ENCODE data around the gene MRPL55.

The MRPL55 gene

GRCh38 chr1:228089519-228090380, 19.3 kb downstream of the MRPL55 start:
- TF ChIP-seq OSR1 (CRISPR knock-in tag; IDR thresholded peaks at IDR 0.05) (no peak), ZNF8 (CRISPR knock-in tag; IDR thresholded peaks at IDR 0.05) (no peak), POU6F1 (CRISPR knock-in tag; IDR thresholded peaks at IDR 0.05; ENCODE audit: borderline replicate concordance, low read depth) (no peak), BACH2 (CRISPR knock-in tag; IDR thresholded peaks at IDR 0.05; ENCODE audit: borderline replicate concordance) (no peak), CSDC2 (CRISPR knock-in tag; IDR thresholded peaks at IDR 0.05) (no peak), CREB5 (CRISPR knock-in tag; IDR thresholded peaks at IDR 0.05; ENCODE audit: low read depth) (no peak), ARNTL (CRISPR knock-in tag; IDR thresholded peaks at IDR 0.05; ENCODE audit: borderline replicate concordance, low read depth) (no peak), ZNF565 (CRISPR knock-in tag; conservative IDR thresholded peaks at IDR 0.05; ENCODE audit: low read depth) (no peak), TOX (CRISPR knock-in tag; IDR thresholded peaks at IDR 0.05; ENCODE audit: borderline replicate concordance) (no peak), PATZ1 (CRISPR knock-in tag; IDR thresholded peaks at IDR 0.05; ENCODE audit: borderline replicate concordance) (no peak), ISL1 (CRISPR knock-in tag; IDR thresholded peaks at IDR 0.05) (no peak), ZFP3 (CRISPR knock-in tag; IDR thresholded peaks at IDR 0.05) (no peak), SNAI2 (CRISPR knock-in tag; IDR thresholded peaks at IDR 0.05) (no peak), RARB (CRISPR knock-in tag; IDR thresholded peaks at IDR 0.05) (no peak), ZC3H10 (CRISPR knock-in tag; IDR thresholded peaks at IDR 0.05) (no peak), TCF4 (CRISPR knock-in tag; IDR thresholded peaks at IDR 0.05; ENCODE audit: borderline replicate concordance) (no peak), ZFP30 (CRISPR knock-in tag; IDR thresholded peaks at IDR 0.05) (no peak), ESRRG (CRISPR knock-in tag; IDR thresholded peaks at IDR 0.05) (no peak)
- TF ChIP-seq, protein P1, sequence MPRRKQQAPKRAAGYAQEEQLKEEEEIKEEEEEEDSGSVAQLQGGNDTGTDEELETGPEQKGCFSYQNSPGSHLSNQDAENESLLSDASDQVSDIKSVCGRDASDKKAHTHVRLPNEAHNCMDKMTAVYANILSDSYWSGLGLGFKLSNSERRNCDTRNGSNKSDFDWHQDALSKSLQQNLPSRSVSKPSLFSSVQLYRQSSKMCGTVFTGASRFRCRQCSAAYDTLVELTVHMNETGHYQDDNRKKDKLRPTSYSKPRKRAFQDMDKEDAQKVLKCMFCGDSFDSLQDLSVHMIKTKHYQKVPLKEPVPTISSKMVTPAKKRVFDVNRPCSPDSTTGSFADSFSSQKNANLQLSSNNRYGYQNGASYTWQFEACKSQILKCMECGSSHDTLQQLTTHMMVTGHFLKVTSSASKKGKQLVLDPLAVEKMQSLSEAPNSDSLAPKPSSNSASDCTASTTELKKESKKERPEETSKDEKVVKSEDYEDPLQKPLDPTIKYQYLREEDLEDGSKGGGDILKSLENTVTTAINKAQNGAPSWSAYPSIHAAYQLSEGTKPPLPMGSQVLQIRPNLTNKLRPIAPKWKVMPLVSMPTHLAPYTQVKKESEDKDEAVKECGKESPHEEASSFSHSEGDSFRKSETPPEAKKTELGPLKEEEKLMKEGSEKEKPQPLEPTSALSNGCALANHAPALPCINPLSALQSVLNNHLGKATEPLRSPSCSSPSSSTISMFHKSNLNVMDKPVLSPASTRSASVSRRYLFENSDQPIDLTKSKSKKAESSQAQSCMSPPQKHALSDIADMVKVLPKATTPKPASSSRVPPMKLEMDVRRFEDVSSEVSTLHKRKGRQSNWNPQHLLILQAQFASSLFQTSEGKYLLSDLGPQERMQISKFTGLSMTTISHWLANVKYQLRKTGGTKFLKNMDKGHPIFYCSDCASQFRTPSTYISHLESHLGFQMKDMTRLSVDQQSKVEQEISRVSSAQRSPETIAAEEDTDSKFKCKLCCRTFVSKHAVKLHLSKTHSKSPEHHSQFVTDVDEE (CRISPR knock-in tag; IDR thresholded peaks at IDR 0.05): no peak
- no peak for ATAC-seq

- no peak for TF ChIP-seq TCF4 (CRISPR knock-in tag; IDR thresholded peaks at IDR 0.05; ENCODE audit: borderline replicate concordance)
- TF ChIP-seq ESRRG (CRISPR knock-in tag; IDR thresholded peaks at IDR 0.05): no peak
- TF ChIP-seq PATZ1 (CRISPR knock-in tag; IDR thresholded peaks at IDR 0.05; ENCODE audit: borderline replicate concordance): no peak
- TF ChIP-seq, protein P1 (CRISPR knock-in tag; IDR thresholded peaks at IDR 0.05): no peak
- TF ChIP-seq CSDC2 (CRISPR knock-in tag; IDR thresholded peaks at IDR 0.05): no peak
- TF ChIP-seq CSRNP3 (CRISPR knock-in tag; IDR thresholded peaks at IDR 0.05): no peak
- TF ChIP-seq ZFP3 (CRISPR knock-in tag; IDR thresholded peaks at IDR 0.05): no peak
- no peak for TF ChIP-seq ARNTL (CRISPR knock-in tag; IDR thresholded peaks at IDR 0.05; ENCODE audit: borderline replicate concordance, low read depth)
- no peak for TF ChIP-seq CREB5 (CRISPR knock-in tag; IDR thresholded peaks at IDR 0.05; ENCODE audit: low read depth)
- TF ChIP-seq TOX (CRISPR knock-in tag; IDR thresholded peaks at IDR 0.05; ENCODE audit: borderline replicate concordance): no peak
- no peak for TF ChIP-seq ISL1 (CRISPR knock-in tag; IDR thresholded peaks at IDR 0.05)
- no peak for ATAC-seq
These were observed 20.3 kb downstream of the MRPL55 start for GRCh38 chr1:228088586-228089498.

All from SK-N-SH treated with all-trans-retinoic acid at 6 μM for 48 hours (cell line).